Karpas-422 (cell line): Measurements from ENCODE around the gene MBOAT2. TPM values are rescaled to one million over a fixed set of nuclear protein-coding genes. Genes with fewer than 3 reads are reported as not detected.
A peak's percentile ranks its signal among the peaks of the same experiment; 100 is the strongest.

Experiments
- DNase-seq: peaks from one replicate; pipeline ENCODE4 v3.0.0-alpha.2; 2015
- H2AFZ ChIP-seq: fragments of 200-600 bp; sonication (generic); 2 replicates; pipeline ENCODE4 v1.6.1; 2014; ENCODE audit warnings: antibody characterized with exemption, low read length, mixed read lengths
- H3K27ac ChIP-seq: fragments of 200-600 bp; sonication (generic); 2 replicates; pipeline ENCODE4 v1.5.1; 2014; ENCODE audit warnings: mild to moderate bottlenecking, low read length, moderate library complexity
- H3K27me3 ChIP-seq: fragments of 200-600 bp; sonication (generic); 2 replicates; pipeline ENCODE4 v1.6.1; 2014; ENCODE audit warnings: low read length, mixed read lengths
- H3K36me3 ChIP-seq: fragments of 200-600 bp; sonication (generic); 2 replicates; pipeline ENCODE4 v1.6.1; 2014; ENCODE audit warnings: low read length, mixed read lengths; ENCODE audit not compliant: insufficient read depth
- H3K4me1 ChIP-seq: fragments of 200-600 bp; sonication (generic); 2 replicates; pipeline ENCODE4 v1.6.1; 2014; ENCODE audit warnings: mild to moderate bottlenecking, low read length, mixed read lengths
- H3K4me2 ChIP-seq: fragments of 200-600 bp; sonication (generic); 2 replicates; pipeline ENCODE4 v1.6.1; 2014; ENCODE audit warnings: low read length, low read depth, mild to moderate bottlenecking; ENCODE audit not compliant: poor library complexity, severe bottlenecking
- H3K4me3 ChIP-seq: fragments of 200-600 bp; sonication (generic); 2 replicates; pipeline ENCODE4 v1.5.1; 2014; ENCODE audit warnings: mild to moderate bottlenecking, antibody characterized with exemption, low read length, mixed read lengths
- H3K79me2 ChIP-seq: fragments of 200-600 bp; sonication (generic); 2 replicates; pipeline ENCODE4 v1.6.1; 2014; ENCODE audit warnings: mild to moderate bottlenecking, low read length, mixed read lengths
- H3K9ac ChIP-seq: fragments of 200-600 bp; sonication (generic); 2 replicates; pipeline ENCODE4 v1.6.0; 2014; ENCODE audit warnings: low read length
- H3K9me2 ChIP-seq: fragments of 200-600 bp; sonication (generic), shearing (Covaris generic); replicated peaks from 2 replicates; pipeline ENCODE4 v1.6.0; 2014; ENCODE audit warnings: mild to moderate bottlenecking, low read length, moderate library complexity; ENCODE audit not compliant: insufficient read depth
- H3K9me3 ChIP-seq: fragments of 300-700, 200-600 bp; sonication (generic); 2 replicates; pipeline ENCODE4 v1.6.1; 2014; ENCODE audit warnings: low read length, mixed read lengths
- H4K20me1 ChIP-seq: fragments of 200-600 bp; sonication (generic); 2 replicates; pipeline ENCODE4 v1.6.1; 2014; ENCODE audit warnings: mild to moderate bottlenecking, antibody characterized with exemption, low read length, low read depth; ENCODE audit not compliant: insufficient read depth
- total RNA-seq: library from RNA; depleted of rRNA; stranded (reverse); fragments of >200 nt; shearing (Covaris generic); gene quantifications from 2 replicates; pipeline ENCODE4 v1.2.3, GENCODE V29; 2014; ENCODE audit warnings: low replicate concordance

Gene MBOAT2
- total RNA-seq, 1 experiment from 2014 or later: not detected

DNA sequence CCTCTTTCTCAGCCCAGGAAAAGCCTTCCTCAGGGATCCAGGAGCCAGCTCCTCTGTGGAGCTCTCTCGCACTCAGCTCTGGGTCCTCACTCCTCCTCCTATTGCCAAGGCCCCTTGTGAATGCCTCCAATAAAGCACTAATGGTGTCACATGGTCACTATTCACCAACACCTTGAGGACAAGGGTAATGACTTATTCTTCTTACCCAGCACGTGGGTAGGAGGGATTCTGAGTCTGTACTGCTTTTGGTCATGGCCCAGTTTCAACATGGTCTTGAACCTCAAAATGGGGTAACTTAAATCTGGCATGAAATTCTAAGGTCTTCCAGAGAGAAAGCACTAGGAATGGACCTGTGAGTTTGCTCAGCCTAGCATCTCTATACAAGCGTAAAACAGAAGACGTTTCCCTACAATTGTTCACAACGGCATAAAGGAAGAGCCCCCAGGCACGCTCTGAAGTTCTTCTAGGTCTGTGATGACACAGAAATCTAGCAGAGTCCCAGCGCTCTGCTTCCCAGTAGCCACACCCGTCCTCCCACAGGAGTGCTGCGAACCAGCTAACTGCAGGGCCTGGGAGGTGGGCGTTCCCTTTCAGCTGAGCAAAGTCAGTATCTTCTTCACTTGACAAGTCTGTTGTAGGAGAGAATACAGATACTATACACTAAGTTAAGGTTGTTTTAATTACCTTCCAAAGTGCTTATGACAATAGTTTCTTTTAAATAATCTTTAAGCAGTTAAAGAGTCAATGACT, 151.5 kb downstream of the MBOAT2 start:
- no peak for DNase-seq
- Histone ChIP-seq H3K36me3 (no peaks in the 10 kb centered on the region), H2AFZ (no peak overlapping the region), H3K9me3 (no peaks in the 10 kb centered on the region), H3K79me2 (no peaks in the 10 kb centered on the region), H3K27ac (no peak overlapping the region), H4K20me1 (no peaks in the 10 kb centered on the region), H3K27me3 (no peaks in the 10 kb centered on the region), H3K4me1 (no peaks in the 10 kb centered on the region), H3K4me3 (no peak overlapping the region), H3K9ac (no peak overlapping the region), H3K4me2 (no peak overlapping the region), H3K9me2 (no peaks in the 10 kb centered on the region)

DNA sequence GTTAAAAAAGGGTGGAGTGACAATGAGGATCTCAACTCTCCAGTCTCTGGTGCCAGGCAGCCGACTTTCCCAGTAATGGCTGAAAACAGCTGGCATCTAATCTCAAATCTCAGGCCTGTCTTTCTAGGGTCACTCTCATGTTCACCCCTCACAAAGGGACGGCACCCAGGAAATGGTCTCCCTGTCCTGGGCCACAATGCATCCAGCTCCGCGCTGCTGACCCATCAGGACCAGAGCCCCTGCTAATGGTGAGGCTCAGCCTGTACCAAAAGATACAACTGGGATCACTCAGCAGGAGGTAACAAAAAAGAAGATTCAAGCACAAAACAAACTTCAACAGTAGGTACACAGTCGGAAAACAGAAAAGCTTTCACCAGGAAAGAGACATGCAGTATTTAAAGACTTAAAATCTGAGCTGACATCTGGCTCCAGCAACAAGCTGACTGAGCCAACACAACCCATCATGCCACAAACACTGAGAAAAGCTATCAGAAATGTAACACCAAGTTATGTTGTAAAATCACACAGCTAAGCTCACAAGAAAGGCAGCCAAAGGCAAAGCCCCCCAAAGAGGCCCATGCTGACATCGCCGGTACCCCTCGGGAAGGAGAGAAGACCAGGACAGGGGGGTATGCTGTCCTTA, 152.5 kb downstream of the MBOAT2 start:
- Histone ChIP-seq H2AFZ (no peak overlapping the region), H3K9me2 (no peaks in the 10 kb centered on the region), H3K27me3 (no peaks in the 10 kb centered on the region), H3K9ac (no peak overlapping the region), H3K4me3 (no peak overlapping the region), H3K9me3 (no peaks in the 10 kb centered on the region), H3K36me3 (no peaks in the 10 kb centered on the region), H3K4me2 (no peak overlapping the region), H3K27ac (no peak overlapping the region), H4K20me1 (no peaks in the 10 kb centered on the region), H3K79me2 (no peaks in the 10 kb centered on the region), H3K4me1 (no peaks in the 10 kb centered on the region)
- DNase-seq: no peak

DNA sequence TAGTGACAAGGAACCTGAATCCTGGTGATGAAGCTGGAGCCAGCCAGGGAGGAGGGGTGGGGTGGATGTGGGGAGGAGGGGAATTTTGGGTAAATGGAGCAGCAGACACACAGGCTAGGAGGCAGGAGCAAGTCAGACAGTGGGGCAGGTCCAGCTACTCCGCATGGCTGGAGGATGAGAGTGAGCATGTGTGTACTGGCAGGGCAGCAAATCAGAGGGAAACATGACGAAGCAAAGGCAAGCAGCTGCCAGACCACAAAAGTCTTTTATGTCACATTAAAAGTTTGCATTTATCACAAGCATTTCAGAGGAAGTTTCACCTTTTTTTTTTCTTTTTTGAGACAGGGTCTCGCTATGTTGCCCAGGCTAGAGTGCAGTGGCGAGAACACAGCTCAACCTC, 154.2 kb downstream of the MBOAT2 start:
- Histone ChIP-seq H3K4me2 (no peak overlapping the region), H3K4me3 (no peak overlapping the region), H4K20me1 (no peaks in the 10 kb centered on the region), H3K27ac (no peak overlapping the region), H3K9ac (no peak overlapping the region), H3K79me2 (no peaks in the 10 kb centered on the region), H3K36me3 (no peaks in the 10 kb centered on the region), H3K9me2 (no peaks in the 10 kb centered on the region), H2AFZ (no peak overlapping the region), H3K27me3 (no peaks in the 10 kb centered on the region), H3K4me1 (no peaks in the 10 kb centered on the region), H3K9me3 (no peaks in the 10 kb centered on the region)
- DNase-seq: peak; percentile 16

DNA sequence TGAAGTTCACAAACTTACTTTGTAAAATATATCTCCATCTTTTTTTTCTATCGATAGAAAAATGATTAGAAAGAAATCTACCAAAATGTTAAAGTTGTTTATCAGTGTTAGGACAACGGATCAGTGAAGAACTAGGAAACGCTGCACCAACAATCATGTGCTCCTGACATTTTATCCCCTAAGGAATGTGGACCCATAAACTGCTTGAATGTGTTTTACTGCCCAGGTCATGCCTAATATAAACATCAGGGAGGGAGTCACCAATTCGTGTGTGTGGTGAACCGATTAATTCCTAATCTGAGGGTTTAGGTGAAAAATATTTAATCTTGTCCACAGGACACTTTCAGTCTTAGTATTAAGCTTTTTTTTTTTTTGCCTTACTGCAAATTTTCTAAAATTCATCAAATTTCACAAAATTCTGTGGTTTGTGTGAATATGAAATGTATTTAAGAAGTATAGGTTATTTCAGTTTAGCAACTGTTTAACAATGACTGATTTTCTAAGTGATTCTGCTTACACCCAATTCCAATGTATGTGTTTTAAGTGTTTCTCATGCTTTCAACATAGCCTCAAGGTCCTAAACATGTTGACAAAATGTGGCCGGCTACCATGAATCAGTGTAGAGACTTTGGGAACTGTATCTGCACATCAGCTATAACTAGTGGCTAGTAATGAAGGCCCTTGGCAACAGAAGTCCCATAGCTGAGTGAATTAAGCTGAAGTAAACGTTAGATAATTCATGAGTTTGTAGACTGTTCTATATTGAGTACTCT, 155.0 kb downstream of the MBOAT2 start:
- H3K27me3 ChIP-seq: no peaks in the 10 kb centered on the region
- H3K9ac ChIP-seq: no peak overlapping the region
- H3K9me2 ChIP-seq: no peaks in the 10 kb centered on the region
- no peaks in the 10 kb centered on the region for H3K79me2 ChIP-seq
- no peaks in the 10 kb centered on the region for H4K20me1 ChIP-seq
- no peak overlapping the region for H2AFZ ChIP-seq
- no peak overlapping the region for H3K4me3 ChIP-seq
- H3K4me1 ChIP-seq: no peaks in the 10 kb centered on the region
- H3K36me3 ChIP-seq: no peaks in the 10 kb centered on the region
- H3K4me2 ChIP-seq: no peak overlapping the region
- no peaks in the 10 kb centered on the region for H3K9me3 ChIP-seq
- no peak overlapping the region for H3K27ac ChIP-seq
- no peak for DNase-seq

DNA sequence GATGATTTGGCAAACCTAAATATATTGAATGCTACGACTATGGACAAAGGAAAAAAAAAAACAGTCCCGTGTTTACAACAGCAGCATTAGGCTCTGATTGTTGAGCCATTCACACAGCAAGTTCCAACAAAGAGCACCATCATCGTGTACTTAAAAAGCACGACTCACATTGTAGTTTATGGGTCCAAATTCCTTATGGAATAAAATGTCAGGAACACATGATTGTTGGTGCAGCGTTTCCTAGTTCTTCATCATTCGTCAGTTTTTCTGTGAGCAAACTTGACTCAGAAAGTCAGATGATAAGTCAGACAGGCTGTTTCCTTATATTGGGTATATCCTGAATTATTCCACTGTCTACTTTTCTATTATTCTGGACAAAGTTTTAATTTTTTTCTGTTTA, 156.1 kb downstream of the MBOAT2 start:
- H3K27me3 ChIP-seq: no peaks in the 10 kb centered on the region
- H3K27ac ChIP-seq: no peak overlapping the region
- no peak overlapping the region for H2AFZ ChIP-seq
- H3K9ac ChIP-seq: no peak overlapping the region
- no peak overlapping the region for H3K4me2 ChIP-seq
- H3K9me3 ChIP-seq: no peaks in the 10 kb centered on the region
- H3K9me2 ChIP-seq: no peaks in the 10 kb centered on the region
- no peaks in the 10 kb centered on the region for H3K4me1 ChIP-seq
- no peaks in the 10 kb centered on the region for H3K36me3 ChIP-seq
- no peak for DNase-seq
- H3K79me2 ChIP-seq: no peaks in the 10 kb centered on the region
- no peak overlapping the region for H3K4me3 ChIP-seq
- no peaks in the 10 kb centered on the region for H4K20me1 ChIP-seq

DNA sequence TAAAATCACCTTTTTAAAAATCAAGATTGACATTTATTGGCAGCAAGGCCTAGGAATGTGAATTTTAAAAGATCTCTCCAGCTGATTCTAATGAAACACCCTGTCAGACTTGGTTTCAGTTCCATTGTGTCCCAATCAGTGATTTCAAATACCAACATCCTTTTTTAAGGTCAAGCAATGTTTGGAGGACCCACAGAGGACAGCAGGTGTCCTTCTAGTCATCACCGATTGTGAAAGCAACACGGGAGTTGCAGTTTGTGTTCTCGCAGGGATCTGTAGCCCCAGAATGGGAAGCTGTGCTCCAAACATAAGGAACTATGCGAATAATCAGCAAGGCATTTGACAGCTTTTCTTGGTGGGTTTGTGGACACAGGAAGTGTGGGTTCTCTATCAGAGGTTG, 161.6 kb downstream of the MBOAT2 start:
- no peak overlapping the region for H3K4me3 ChIP-seq
- no peak overlapping the region for H2AFZ ChIP-seq
- no peaks in the 10 kb centered on the region for H3K79me2 ChIP-seq
- DNase-seq: peak; percentile 29
- no peak overlapping the region for H3K27ac ChIP-seq
- no peak overlapping the region for H3K4me2 ChIP-seq
- no peaks in the 10 kb centered on the region for H3K27me3 ChIP-seq
- H3K36me3 ChIP-seq: no peaks in the 10 kb centered on the region
- H4K20me1 ChIP-seq: no peaks in the 10 kb centered on the region
- H3K9me3 ChIP-seq: no peaks in the 10 kb centered on the region
- no peaks in the 10 kb centered on the region for H3K9me2 ChIP-seq
- H3K9ac ChIP-seq: no peak overlapping the region
- H3K4me1 ChIP-seq: no peaks in the 10 kb centered on the region

DNA sequence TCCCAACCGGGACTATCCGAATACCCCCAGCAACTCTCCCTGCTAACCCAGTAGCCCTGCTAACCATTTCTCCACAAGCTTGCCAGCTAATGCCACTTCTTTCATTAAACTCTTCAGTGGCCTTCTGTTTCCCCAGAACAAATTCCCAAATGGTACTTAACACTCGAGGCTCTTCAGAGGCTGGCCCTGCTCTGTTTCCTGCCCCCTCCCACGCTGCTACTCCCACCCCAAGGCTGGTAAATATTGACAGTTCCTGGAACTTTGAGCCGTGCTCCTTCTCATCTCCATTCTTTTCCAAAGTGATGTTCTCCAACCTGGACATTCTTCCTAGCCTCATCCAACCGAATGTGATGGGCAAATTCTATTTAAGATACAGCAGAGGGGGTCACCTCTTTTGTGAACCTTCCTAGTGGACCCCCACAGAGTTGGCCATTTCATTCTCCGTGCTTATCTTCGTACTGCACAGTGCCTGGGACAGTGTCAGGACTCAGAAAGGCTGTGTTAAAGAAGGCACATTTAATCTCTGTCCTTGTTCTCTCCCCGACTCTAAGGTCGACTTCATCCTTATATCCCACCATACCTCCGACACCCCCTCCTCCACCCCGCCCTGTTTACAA, 162.9 kb downstream of the MBOAT2 start:
- Histone ChIP-seq H3K9me2 (no peaks in the 10 kb centered on the region), H3K9ac (no peak overlapping the region), H3K4me1 (peaks cover 9% of the 10 kb centered on the region), H3K27me3 (no peaks in the 10 kb centered on the region; the same call in 1 of the 2 replicates), H3K27ac (no peak overlapping the region), H3K36me3 (no peaks in the 10 kb centered on the region), H2AFZ (no peak overlapping the region), H3K4me3 (no peak overlapping the region), H4K20me1 (peaks cover 6% of the 10 kb centered on the region; the same call in 1 of the 2 replicates), H3K9me3 (no peaks in the 10 kb centered on the region), H3K4me2 (no peak overlapping the region), H3K79me2 (peaks cover 12% of the 10 kb centered on the region)
- DNase-seq: peak; percentile 41
